Measurements from ENCODE around the gene RHCE. TPM values are rescaled to one million over a fixed set of nuclear protein-coding genes. Genes with fewer than 3 reads are reported as not detected.

Gene RHCE
- total and polyA plus RNA-seq, 12 donors, result 0.59 to 4.0 (median 1.1) TPM; not detected in 5

DNA sequence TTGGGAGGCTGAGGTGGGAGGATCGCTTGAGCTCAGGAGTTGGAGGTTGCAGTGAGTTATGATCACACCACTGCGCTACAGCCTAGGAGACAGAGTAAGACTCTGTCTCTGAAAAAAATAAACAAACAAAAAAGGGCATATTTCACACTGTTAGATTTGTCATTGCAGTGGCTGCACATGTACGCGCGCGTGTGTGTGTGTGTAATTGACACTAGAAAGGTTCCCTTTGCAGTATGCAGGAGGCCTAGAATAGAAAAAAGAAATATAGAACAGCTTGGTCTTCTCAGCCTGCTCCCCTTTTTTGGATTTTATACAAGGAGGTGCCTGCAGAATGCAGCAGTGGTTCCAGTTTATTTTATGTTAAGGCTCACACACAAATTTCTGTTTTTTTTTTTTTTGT is 18.7 kb upstream of the RHCE start:
- no peak overlapping the region for H3K4me3 ChIP-seq
- TF ChIP-seq, protein P1, sequence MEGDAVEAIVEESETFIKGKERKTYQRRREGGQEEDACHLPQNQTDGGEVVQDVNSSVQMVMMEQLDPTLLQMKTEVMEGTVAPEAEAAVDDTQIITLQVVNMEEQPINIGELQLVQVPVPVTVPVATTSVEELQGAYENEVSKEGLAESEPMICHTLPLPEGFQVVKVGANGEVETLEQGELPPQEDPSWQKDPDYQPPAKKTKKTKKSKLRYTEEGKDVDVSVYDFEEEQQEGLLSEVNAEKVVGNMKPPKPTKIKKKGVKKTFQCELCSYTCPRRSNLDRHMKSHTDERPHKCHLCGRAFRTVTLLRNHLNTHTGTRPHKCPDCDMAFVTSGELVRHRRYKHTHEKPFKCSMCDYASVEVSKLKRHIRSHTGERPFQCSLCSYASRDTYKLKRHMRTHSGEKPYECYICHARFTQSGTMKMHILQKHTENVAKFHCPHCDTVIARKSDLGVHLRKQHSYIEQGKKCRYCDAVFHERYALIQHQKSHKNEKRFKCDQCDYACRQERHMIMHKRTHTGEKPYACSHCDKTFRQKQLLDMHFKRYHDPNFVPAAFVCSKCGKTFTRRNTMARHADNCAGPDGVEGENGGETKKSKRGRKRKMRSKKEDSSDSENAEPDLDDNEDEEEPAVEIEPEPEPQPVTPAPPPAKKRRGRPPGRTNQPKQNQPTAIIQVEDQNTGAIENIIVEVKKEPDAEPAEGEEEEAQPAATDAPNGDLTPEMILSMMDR (IDR thresholded peaks at IDR 0.05), result no peak
- TF ChIP-seq POLR2A (IDR thresholded peaks at IDR 0.05), result no peak
- H3K9me3 ChIP-seq (replicated peaks in 1 of 3), result no peaks in the 10 kb centered on the region
- DNase-seq, result no peak
- H3K27ac ChIP-seq, result no peak overlapping the region
- intact Hi-C loops (cut with DNase I), result loop anchor here in 1 of 2 donors (10.0 kb wide), 1 partner anchor 46 kb away; no protein-coding TSS in a partner anchor
- no peaks in the 10 kb centered on the region for H3K27me3 ChIP-seq
- 94 to 98% (median 97%) methylated on average over 6 of the region's 6 CpGs for WGBS, 4 donors
- H3K4me1 ChIP-seq (replicated peaks in 1 of 2), result peaks cover 21 to 40% of the 10 kb centered on the region in 2 donors
- H3K36me3 ChIP-seq (replicated peaks in 1 of 2), result no peaks in the 10 kb centered on the region

DNA sequence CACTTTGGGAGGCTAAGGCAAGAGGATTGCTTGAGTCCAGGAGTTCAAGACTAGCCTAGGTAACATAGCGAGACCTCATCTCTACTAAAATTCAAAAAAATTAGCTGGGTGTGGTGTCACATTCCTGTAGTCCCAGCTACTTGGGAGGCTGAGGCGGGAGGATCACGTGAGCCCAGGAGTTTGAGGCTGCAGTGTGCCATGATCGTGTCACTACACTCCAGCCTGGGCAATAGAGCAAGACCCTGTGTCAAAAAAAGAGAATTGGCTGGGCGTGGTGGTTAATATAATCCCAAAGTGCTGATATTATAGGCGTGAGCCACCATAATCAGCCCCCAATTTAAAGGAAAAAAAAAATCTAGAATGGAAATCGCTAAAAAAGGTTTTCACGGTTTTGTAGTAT is 17.0 kb upstream of the RHCE start:
- no peaks in the 10 kb centered on the region for H3K9me3 ChIP-seq (replicated peaks in 1 of 3)
- H3K4me3 ChIP-seq, result no peak overlapping the region
- no peak for DNase-seq
- H3K27me3 ChIP-seq, result no peaks in the 10 kb centered on the region
- intact Hi-C loops (cut with DNase I), result loop anchor here in 1 of 2 donors (10.0 kb wide), 1 partner anchor 47 kb away; no protein-coding TSS in a partner anchor
- H3K36me3 ChIP-seq (replicated peaks in 1 of 2), result no peaks in the 10 kb centered on the region
- 95 to 99% (median 98%) methylated on average over 8 of the region's 8 CpGs for WGBS, 4 donors
- peaks cover 36 to 55% of the 10 kb centered on the region in 2 donors for H3K4me1 ChIP-seq (replicated peaks in 1 of 2)
- TF ChIP-seq POLR2A (IDR thresholded peaks at IDR 0.05), result no peak
- TF ChIP-seq, protein P1 (IDR thresholded peaks at IDR 0.05), result no peak
- no peak overlapping the region for H3K27ac ChIP-seq

GRCh38 chr1:25435397-25436108 is 14.9 kb upstream of the RHCE start:
- Histone ChIP-seq H3K4me1 (replicated peaks in 1 of 2) (peaks cover 46 to 52% of the 10 kb centered on the region in 2 donors), H3K4me3 (peak overlapping the region in 1 of 4 donors; percentile 10), H3K9me3 (replicated peaks in 1 of 3) (no peaks in the 10 kb centered on the region), H3K27ac (peak overlapping the region in 4 of 5 donors; percentile 10 to 63 (median 50)), H3K27me3 (no peaks in the 10 kb centered on the region), H3K36me3 (replicated peaks in 1 of 2) (no peaks in the 10 kb centered on the region)
- WGBS, 4 donors, result 11 to 19% (median 15%) methylated on average over 4 of the region's 4 CpGs
- TF ChIP-seq, protein P1 (IDR thresholded peaks at IDR 0.05), result no peak
- no peak for TF ChIP-seq POLR2A (IDR thresholded peaks at IDR 0.05)
- intact Hi-C loops (cut with DNase I), result loop anchor here in 1 of 2 donors (10.0 kb wide), 1 partner anchor 49 kb away; no protein-coding TSS in a partner anchor
- DNase-seq, result peak in 1 of 7 donors; percentile 24

GRCh38 chr1:25433389-25434186 is 13.0 kb upstream of the RHCE start:
- Histone ChIP-seq H3K4me1 (replicated peaks in 1 of 2) (peaks cover 46 to 57% of the 10 kb centered on the region in 2 donors), H3K27me3 (no peaks in the 10 kb centered on the region), H3K27ac (peak overlapping the region in 3 of 5 donors; percentile 39 to 95 (median 56)), H3K9me3 (replicated peaks in 1 of 3) (no peaks in the 10 kb centered on the region), H3K36me3 (replicated peaks in 1 of 2) (no peaks in the 10 kb centered on the region), H3K4me3 (no peak overlapping the region)
- TF ChIP-seq POLR2A (IDR thresholded peaks at IDR 0.05), result no peak
- TF ChIP-seq, protein P1 (IDR thresholded peaks at IDR 0.05), result no peak
- DNase-seq, result no peak
- 29 to 38% (median 32%) methylated on average over 4 of the region's 4 CpGs for WGBS, 4 donors
- intact Hi-C loops (cut with DNase I), result loop anchor here in 1 of 2 donors (10.0 kb wide), 1 partner anchor 51 kb away; no protein-coding TSS in a partner anchor

Data from adrenal gland (tissue), 12 donors.